ENCODE measurements around the gene VAV2.

DNA sequence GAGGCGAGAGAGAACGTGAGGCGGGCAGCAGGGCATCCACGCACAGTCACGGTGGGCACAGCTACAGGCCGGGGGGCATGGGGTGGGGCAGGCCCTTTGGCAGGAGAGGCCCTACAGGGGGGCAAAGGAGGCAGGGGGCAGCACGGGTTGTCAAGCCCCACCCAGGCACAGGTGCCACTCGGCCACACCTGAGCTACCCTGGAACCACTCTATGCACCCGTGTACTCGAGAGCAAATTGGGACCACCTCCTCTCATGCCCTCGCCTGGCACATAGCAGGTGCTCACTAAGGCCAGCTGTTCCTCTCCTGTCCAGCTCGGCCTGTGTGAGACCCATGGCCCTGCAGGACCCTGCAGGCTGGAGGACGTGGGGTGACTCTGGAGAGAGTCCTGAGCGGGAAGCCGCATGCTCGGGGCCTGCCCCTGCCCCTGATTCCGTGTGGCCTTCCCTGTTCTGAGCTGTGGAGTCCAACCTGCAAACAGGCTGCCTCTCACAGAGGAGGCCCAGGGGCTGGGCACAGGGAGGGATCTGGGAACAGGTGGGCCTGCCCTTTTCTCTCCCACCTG lies 222.5 kb downstream of the VAV2 start:
- TF ChIP-seq POLR2A (IDR thresholded peaks at IDR 0.05; ENCODE audit: low read depth) (no peak), POLR2AphosphoS5 (IDR thresholded peaks at IDR 0.05) (no peak), EP300 (IDR thresholded peaks at IDR 0.05) (no peak)
- TF ChIP-seq, protein P1, sequence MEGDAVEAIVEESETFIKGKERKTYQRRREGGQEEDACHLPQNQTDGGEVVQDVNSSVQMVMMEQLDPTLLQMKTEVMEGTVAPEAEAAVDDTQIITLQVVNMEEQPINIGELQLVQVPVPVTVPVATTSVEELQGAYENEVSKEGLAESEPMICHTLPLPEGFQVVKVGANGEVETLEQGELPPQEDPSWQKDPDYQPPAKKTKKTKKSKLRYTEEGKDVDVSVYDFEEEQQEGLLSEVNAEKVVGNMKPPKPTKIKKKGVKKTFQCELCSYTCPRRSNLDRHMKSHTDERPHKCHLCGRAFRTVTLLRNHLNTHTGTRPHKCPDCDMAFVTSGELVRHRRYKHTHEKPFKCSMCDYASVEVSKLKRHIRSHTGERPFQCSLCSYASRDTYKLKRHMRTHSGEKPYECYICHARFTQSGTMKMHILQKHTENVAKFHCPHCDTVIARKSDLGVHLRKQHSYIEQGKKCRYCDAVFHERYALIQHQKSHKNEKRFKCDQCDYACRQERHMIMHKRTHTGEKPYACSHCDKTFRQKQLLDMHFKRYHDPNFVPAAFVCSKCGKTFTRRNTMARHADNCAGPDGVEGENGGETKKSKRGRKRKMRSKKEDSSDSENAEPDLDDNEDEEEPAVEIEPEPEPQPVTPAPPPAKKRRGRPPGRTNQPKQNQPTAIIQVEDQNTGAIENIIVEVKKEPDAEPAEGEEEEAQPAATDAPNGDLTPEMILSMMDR (IDR thresholded peaks at IDR 0.05): no peak

All from esophagus muscularis mucosa (tissue), 4 donors.